Activated CD4-positive, alpha-beta memory T cell treated with anti-CD3 and anti-CD28 coated beads for 36 hours (primary cell): ENCODE measurements around the gene TAF6. TPM values are rescaled to one million over a fixed set of nuclear protein-coding genes. Genes with fewer than 3 reads are reported as not detected.

Source experiments
- CTCF ChIA-PET: fragments of 350-600 bp; sonication (Branson Sonifier 250); formaldehyde crosslinking; loops from one replicate; lab custom pipeline; 2021; ENCODE audit warnings: antibody characterized with exemption, inconsistent platforms; lab: Charles Lee
- POLR2A ChIA-PET: fragments of 350-600 bp; sonication (Branson Sonifier 250); formaldehyde crosslinking; loops from one replicate; lab custom pipeline; 2021; ENCODE audit warnings: antibody characterized with exemption; lab: Charles Lee
- DNase-seq: peaks from one replicate; pipeline ENCODE4 v3.0.0-alpha.2; 2020
- H3K27ac Mint-ChIP-seq: one replicate; pipeline ENCODE4 v1.8.0; 2021; ENCODE audit warnings: mixed read lengths
- H3K27me3 Mint-ChIP-seq: one replicate; pipeline ENCODE4 v1.8.0; 2021; ENCODE audit warnings: mixed read lengths
- H3K36me3 Mint-ChIP-seq: one replicate; pipeline ENCODE4 v1.8.0; 2021; ENCODE audit warnings: mixed read lengths
- H3K4me1 Mint-ChIP-seq: one replicate; pipeline ENCODE4 v1.8.0; 2021; ENCODE audit warnings: low read depth, mixed read lengths
- H3K4me3 Mint-ChIP-seq: one replicate; pipeline ENCODE4 v1.8.0; 2021; ENCODE audit warnings: mild to moderate bottlenecking, mixed read lengths
- H3K9me3 Mint-ChIP-seq: one replicate; pipeline ENCODE4 v1.8.0; 2021; ENCODE audit warnings: mixed read lengths
- intact Hi-C: fragments of 100-400 bp; cut with micrococcal nuclease; formaldehyde crosslinking; loops from one replicate; pipeline ENCODE4 v1.15.1; 2023
- microRNA-seq: library from miRNA; unstranded; fragments of <30 nt; microRNA quantifications from one replicate; pipeline ENCODE4 v1.2.0, GENCODE V29; 2022; ENCODE audit warnings: borderline number of aligned reads, borderline microRNAs expressed, borderline replicate concordance
- total RNA-seq, 2 experiments: library from RNA; stranded (reverse); gene quantifications; one replicate each; pipeline ENCODE4 v1.2.3, GENCODE V29; 2021

The TAF6 gene
- total RNA-seq, 2 experiments from 2014 or later = 54.3 to 63.7 TPM

DNA sequence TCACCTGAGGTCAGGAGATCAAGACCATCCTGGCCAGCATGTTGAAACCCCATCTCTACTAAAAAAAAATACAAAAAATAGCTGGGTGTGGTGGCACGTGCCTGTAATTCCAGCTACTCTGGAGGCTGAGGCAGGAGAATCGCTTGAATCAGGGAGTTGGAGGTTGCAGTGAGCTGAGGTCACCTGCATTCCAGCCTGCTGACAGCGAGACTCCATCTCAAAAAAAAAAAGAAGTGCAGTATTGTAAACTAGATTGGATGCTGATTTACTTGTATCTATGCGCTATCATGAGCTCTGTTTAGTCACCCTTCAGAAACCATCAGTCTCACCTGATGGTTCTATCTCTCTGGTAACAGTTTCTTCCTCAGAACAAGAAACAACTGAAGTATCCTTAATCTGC is 55.8 kb downstream of the TAF6 start:
- H3K36me3 Mint-ChIP-seq = peaks cover 20% of the 10 kb centered on the region
- DNase-seq = no peak
- no peak overlapping the region for H3K4me3 Mint-ChIP-seq
- no peak overlapping the region for H3K27ac Mint-ChIP-seq
- H3K4me1 Mint-ChIP-seq = no peaks in the 10 kb centered on the region
- H3K9me3 Mint-ChIP-seq = no peaks in the 10 kb centered on the region
- H3K27me3 Mint-ChIP-seq = no peaks in the 10 kb centered on the region
- ChIA-PET CTCF (interaction anchor here (0.8 to 1.4 kb wide), 5 partner anchors 8 to 150 kb away, joined by 3 to 6 read pairs (median 5); no protein-coding TSS in a partner anchor), POLR2A (no interaction called here)
- intact Hi-C loops = no loop called here

DNA sequence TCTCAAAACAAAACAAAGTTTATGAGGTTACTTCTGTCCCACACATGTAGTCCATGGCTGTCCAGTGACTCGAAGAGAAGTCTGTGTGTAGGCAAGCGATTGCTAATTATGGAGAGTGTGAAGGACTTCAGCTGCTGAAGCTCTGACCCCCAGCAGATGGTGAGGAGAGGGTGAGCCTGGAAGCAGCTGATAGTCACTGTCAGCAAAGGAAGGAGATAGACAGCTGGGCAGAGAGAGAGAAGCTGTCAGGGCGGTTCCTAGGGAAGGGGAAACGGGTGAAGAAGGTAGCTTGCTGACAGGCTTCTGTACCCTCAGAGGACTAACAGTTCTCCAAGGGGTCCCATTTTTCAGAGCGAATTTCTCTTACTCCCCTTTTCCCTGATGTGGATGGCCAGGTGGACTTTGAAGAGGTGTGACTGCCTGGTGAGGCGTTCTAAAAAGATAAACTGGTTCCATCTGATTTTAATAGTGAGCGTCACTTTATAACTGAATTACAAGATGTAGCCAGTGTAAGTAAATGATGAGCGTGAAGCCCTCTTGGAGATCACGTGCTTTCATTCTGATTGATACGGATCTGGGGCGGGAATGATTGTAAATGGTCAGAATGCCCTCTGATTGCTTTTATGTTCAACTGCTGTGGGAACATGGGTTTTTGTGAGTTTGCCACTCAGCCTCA is 57.5 kb downstream of the TAF6 start:
- intact Hi-C loops = no loop called here
- peaks cover 20% of the 10 kb centered on the region for H3K36me3 Mint-ChIP-seq
- no peak overlapping the region for H3K27ac Mint-ChIP-seq
- H3K9me3 Mint-ChIP-seq = no peaks in the 10 kb centered on the region
- H3K4me3 Mint-ChIP-seq = no peak overlapping the region
- DNase-seq = no peak
- no peaks in the 10 kb centered on the region for H3K27me3 Mint-ChIP-seq
- ChIA-PET POLR2A (no interaction called here), CTCF (interaction anchor here (1.2 kb wide), 1 partner anchor 132 kb away, joined by 3 read pairs; the partner anchor contains the start of gene GJC3)
- no peaks in the 10 kb centered on the region for H3K4me1 Mint-ChIP-seq

DNA sequence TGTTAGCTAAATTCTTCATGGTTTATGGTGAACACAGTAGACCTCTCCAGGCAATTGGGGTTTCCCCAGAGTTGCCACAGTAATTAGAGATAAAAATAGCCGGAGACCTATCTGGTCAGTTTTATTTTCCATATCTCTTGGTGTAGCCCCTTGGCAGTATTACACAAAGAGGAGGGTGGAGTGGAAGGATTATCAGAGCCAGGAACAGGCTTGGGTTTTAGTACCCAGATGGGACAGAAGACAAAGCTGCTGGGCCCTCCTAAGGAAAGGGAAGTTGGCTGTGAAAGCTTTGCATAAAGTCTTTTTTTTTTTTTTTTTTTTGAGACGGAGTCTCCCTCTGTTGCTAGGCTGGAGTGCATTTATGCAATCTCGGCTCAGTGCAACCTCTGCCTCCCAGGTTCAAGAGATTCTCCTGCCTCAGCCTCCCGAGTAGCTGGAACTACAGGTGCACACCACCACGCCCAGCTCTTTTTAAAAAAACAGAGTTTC is 59.9 kb downstream of the TAF6 start:
- no peaks in the 10 kb centered on the region for H3K4me1 Mint-ChIP-seq
- no peak overlapping the region for H3K4me3 Mint-ChIP-seq
- no peak for DNase-seq
- H3K27me3 Mint-ChIP-seq = no peaks in the 10 kb centered on the region
- POLR2A ChIA-PET = no interaction called here
- H3K36me3 Mint-ChIP-seq = peaks cover 11% of the 10 kb centered on the region
- no peaks in the 10 kb centered on the region for H3K9me3 Mint-ChIP-seq
- intact Hi-C loops = no loop called here
- H3K27ac Mint-ChIP-seq = no peak overlapping the region
- CTCF ChIA-PET = interaction anchor here (0.5 to 1.3 kb wide), 2 partner anchors 70 to 146 kb away, joined by 3 to 4 read pairs; no protein-coding TSS in a partner anchor

Small RNAs within 50 kb of the gene (microRNA-seq; reads per million reads assigned to microRNA genes)
- gene MIR106B (6,115 reads per million, percentile 94 among the genes with 10 or more reads in this experiment), gene MIR25 (636 reads per million, percentile 83 among the genes with 10 or more reads in this experiment), gene MIR4658 (not detected), gene MIR93 (10,927 reads per million, percentile 97 among the genes with 10 or more reads in this experiment)

Other genes starting within 250 kb of the TAF6 start
- gene OR2AE1, start 242.3 kb downstream of the TAF6 start, total RNA-seq = not detected
- 10 to 100 TPM; 24.9 to 26.1 TPM for gene TRIM4, start 199.8 kb downstream of the TAF6 start, total RNA-seq
- under 1 TPM; 0.19 to 0.45 TPM for gene GJC3, start 189.7 kb downstream of the TAF6 start, total RNA-seq
- not detected for gene AZGP1, start 143.3 kb downstream of the TAF6 start, total RNA-seq
- gene ZKSCAN1, start 103.8 kb downstream of the TAF6 start, total RNA-seq = 10 to 100 TPM; 49.1 to 50.6 TPM
- 1 to 10 TPM; 6.2 TPM for gene ZSCAN21, start 69.6 kb downstream of the TAF6 start, total RNA-seq
- 10 to 100 TPM; 18.0 to 18.6 TPM for gene ZNF3, start 37.6 kb downstream of the TAF6 start, total RNA-seq
- 10 to 100 TPM; 93.1 to 98.2 TPM for gene COPS6, start 30.4 kb downstream of the TAF6 start, total RNA-seq
- gene MCM7, start 18.0 kb downstream of the TAF6 start, total RNA-seq = 100 to 1,000 TPM; 393 to 398 TPM
- 10 to 100 TPM; 11.3 to 12.2 TPM for gene AP4M1, start 17.7 kb downstream of the TAF6 start, total RNA-seq
- 10 to 100 TPM; 11.9 to 12.4 TPM for gene CNPY4, start 276 bp upstream of the TAF6 start, total RNA-seq
- gene MBLAC1, start 7.6 kb upstream of the TAF6 start, total RNA-seq = 1 to 10 TPM; 2.3 to 3.4 TPM
- gene LAMTOR4, start 29.6 kb upstream of the TAF6 start, total RNA-seq = 100 to 1,000 TPM; 136 to 151 TPM
- gene TRAPPC14, start 39.4 kb upstream of the TAF6 start, total RNA-seq = 10 to 100 TPM; 17.9 to 19.7 TPM
- gene GAL3ST4, start 49.3 kb upstream of the TAF6 start, total RNA-seq = 1 to 10 TPM; 2.4 to 2.8 TPM
- gene GPC2, start 58.0 kb upstream of the TAF6 start, total RNA-seq = 1 to 10 TPM; 4.8 to 5.5 TPM
- gene STAG3, start 58.6 kb upstream of the TAF6 start, total RNA-seq = 10 to 100 TPM; 20.8 to 20.9 TPM
- 10 to 100 TPM; 21.0 to 21.2 TPM for gene PVRIG, start 100.6 kb upstream of the TAF6 start, total RNA-seq
- gene SPDYE3, start 188.3 kb upstream of the TAF6 start, total RNA-seq = not detected
- 10 to 100 TPM; 27.4 to 30.2 TPM for gene PILRB, start 238.8 kb upstream of the TAF6 start, total RNA-seq